A549 (cell line): ENCODE measurements around the gene HEMGN.

Experiments used
- BCL3 ChIP-seq: fragments of >200 bp; sonication (Bioruptor Twin); formaldehyde crosslinking; IDR thresholded peaks from 3 replicates; pipeline ENCODE4 v1.6.1; 2016
- CEBPB ChIP-seq, 2 experiments: fragments of >200 bp in 1 of 2; sonication (Bioruptor Twin) in 1 of 2; formaldehyde crosslinking in 1 of 2; IDR thresholded peaks; 2 replicates each; pipeline ENCODE4 v1.6.1; 2012 to 2016
- CTCF ChIP-seq: fragments of >200 bp; sonication (Bioruptor Twin); formaldehyde crosslinking; IDR thresholded peaks from 3 replicates; pipeline ENCODE4 v1.5.1; 2016
- FOSL2 ChIP-seq, 2 experiments: fragments of 450-650 bp in 1 of 2; fragments of >200 bp in 1 of 2; sonication (Bioruptor Twin) in 1 of 2; formaldehyde crosslinking; IDR thresholded peaks; 2 replicates each; pipeline versions ENCODE4 v1.5.0 to v1.6.1; 2016 to 2020; ENCODE audit warnings: mild to moderate bottlenecking in 1 of 2, moderate library complexity in 1 of 2
- FOXS1 ChIP-seq: fragments of 250-450 bp; sonication (Bioruptor Pico); IDR thresholded peaks from 2 replicates; pipeline ENCODE4 v1.5.0; 2020; ENCODE audit warnings: mild to moderate bottlenecking, moderate library complexity
- HEYL ChIP-seq: fragments of 250-450 bp; sonication (Bioruptor Pico); IDR thresholded peaks from 2 replicates; pipeline ENCODE4 v1.8.0; 2021; ENCODE audit warnings: mild to moderate bottlenecking, moderate library complexity
- JUNB ChIP-seq: fragments of >200 bp; sonication (Bioruptor Twin); formaldehyde crosslinking; IDR thresholded peaks from 2 replicates; pipeline ENCODE4 v1.6.1; 2016
- KDM5A ChIP-seq: fragments of 200-600 bp; sonication (generic); IDR thresholded peaks from 2 replicates; pipeline ENCODE4 v1.6.1; 2016; ENCODE audit warnings: antibody characterized with exemption, mild to moderate bottlenecking
- MAFK ChIP-seq: fragments of 450-650 bp; IDR thresholded peaks from 2 replicates; pipeline ENCODE4 v1.6.1; 2014; ENCODE audit not compliant: partially characterized antibody
- POLR2A ChIP-seq: IDR thresholded peaks from 2 replicates; pipeline ENCODE4 v1.6.1; 2012; ENCODE audit warnings: mild to moderate bottlenecking, low read length
- POLR2AphosphoS2 ChIP-seq: conservative IDR thresholded peaks from 2 replicates; pipeline ENCODE4 v1.6.1; 2012; ENCODE audit warnings: low read length, improper control_type of control experiment, inconsistent platforms
- RAD21 ChIP-seq, 2 experiments: fragments of >200 bp in 1 of 2; sonication (Bioruptor Twin) in 1 of 2; formaldehyde crosslinking in 1 of 2; IDR thresholded peaks in 1 of 2; conservative IDR thresholded peaks in 1 of 2; 2 replicates in 1 of 2; 3 replicates in 1 of 2; pipeline ENCODE4 v1.6.1; 2012 to 2018; ENCODE audit warnings: inconsistent platforms in 1 of 2
- REST ChIP-seq: fragments of 200-600 bp; sonication (generic); IDR thresholded peaks from 2 replicates; pipeline ENCODE4 v1.6.1; 2016; ENCODE audit warnings: antibody characterized with exemption, mild to moderate bottlenecking, moderate library complexity
- RFX5 ChIP-seq: fragments of 450-650 bp; IDR thresholded peaks from 2 replicates; pipeline ENCODE4 v1.7.1; 2014; ENCODE audit warnings: antibody characterized with exemption, mild to moderate bottlenecking, moderate library complexity

DNA sequence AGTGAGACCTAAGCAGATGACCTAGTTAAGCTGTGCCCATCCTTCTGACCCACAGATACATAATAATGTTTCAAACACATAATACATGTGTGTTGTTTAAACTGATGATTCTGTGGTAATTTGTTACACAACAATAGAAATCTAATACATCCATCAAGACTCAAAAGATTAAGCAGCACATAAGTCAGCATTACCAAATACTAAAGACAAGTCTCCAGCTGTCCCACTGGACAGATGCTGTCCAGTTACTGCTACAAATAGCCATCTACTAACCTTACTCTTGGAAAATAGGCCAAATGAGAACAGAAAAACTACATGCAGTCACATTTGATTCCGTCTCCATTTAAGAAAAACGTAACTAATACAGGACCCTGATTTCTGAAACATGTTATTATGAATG lies 26.4 kb downstream of the HEMGN start:
- TF ChIP-seq CTCF (no peak), MAFK (no peak), FOSL2 (IDR thresholded peaks at IDR 0.05) (no peak), FOSL2 (CRISPR knock-in tag; IDR thresholded peaks at IDR 0.05) (no peak), POLR2A (no peak), JUNB (no peak), FOXS1 (CRISPR knock-in tag) (no peak), CEBPB (IDR thresholded peaks at IDR 0.05) (no peak), RFX5 (no peak), RAD21 (conservative IDR thresholded peaks at IDR 0.05 in 1 of 2, IDR thresholded peaks at IDR 0.05 in 1 of 2) (no peak), REST (no peak), BCL3 (no peak), HEYL (no peak), POLR2AphosphoS2 (no peak), KDM5A (no peak)
